ENCODE results near the gene HCN1. TPM values are rescaled to one million over a fixed set of nuclear protein-coding genes. Genes with fewer than 3 reads are reported as not detected.
"Not testable (repeated sequence)": the region's sequence is repeated elsewhere in the genome, so short reads cannot be mapped to it uniquely, and the experiment has no call there.

Gene HCN1
- total and polyA plus RNA-seq, 5 experiments from 2014 or later, result not detected

- H3K36me3 Mint-ChIP-seq, result no peaks in the 10 kb centered on the region
- H3K27me3 Mint-ChIP-seq, result no peaks in the 10 kb centered on the region
- POLR2A ChIA-PET, result no interaction called here
- peaks cover 0 to 42% (median 10%) of the 10 kb centered on the region in 9 donors for H3K9me3 Mint-ChIP-seq
- H3K4me1 Mint-ChIP-seq, result no peaks in the 10 kb centered on the region
- DNase-seq (no peak), ATAC-seq (no peak)
- H3K4me3 Mint-ChIP-seq, result no peak overlapping the region
- H3K27ac Mint-ChIP-seq, result no peak overlapping the region
These were observed 94.8 kb downstream of the HCN1 start for GRCh38 chr5:45601424-45601823.

- ATAC-seq, result no peak
- no peak for DNase-seq
- Mint-ChIP-seq H3K4me1 (no peaks in the 10 kb centered on the region), H3K27ac (no peak overlapping the region), H3K36me3 (no peaks in the 10 kb centered on the region), H3K9me3 (peaks cover 0 to 52% (median 15%) of the 10 kb centered on the region in 9 donors), H3K4me3 (no peak overlapping the region), H3K27me3 (no peaks in the 10 kb centered on the region)
- POLR2A ChIA-PET, result no interaction called here
These were observed 99.9 kb downstream of the HCN1 start for GRCh38 chr5:45596320-45596719.

- H3K4me1 Mint-ChIP-seq, H3K36me3 Mint-ChIP-seq, H3K27ac Mint-ChIP-seq, H3K4me3 Mint-ChIP-seq, ATAC-seq, H3K27me3 Mint-ChIP-seq, POLR2A ChIA-PET, DNase-seq: not testable (repeated sequence)
- H3K9me3 Mint-ChIP-seq, result peaks cover 4 to 25% (median 19%) of the 10 kb centered on the region in 9 donors
These were observed 110.2 kb downstream of the HCN1 start for GRCh38 chr5:45586001-45586400.

GRCh38 chr5:45578270-45578669 is 117.9 kb downstream of the HCN1 start:
- Mint-ChIP-seq H3K27me3 (no peaks in the 10 kb centered on the region), H3K4me1 (no peaks in the 10 kb centered on the region), H3K36me3 (peaks cover 0 to 5% (median 0%) of the 10 kb centered on the region in 3 donors), H3K9me3 (peaks cover 3 to 27% (median 12%) of the 10 kb centered on the region in 9 donors), H3K4me3 (no peak overlapping the region), H3K27ac (no peak overlapping the region)
- POLR2A ChIA-PET, result no interaction called here
- ATAC-seq (no peak), DNase-seq (no peak)

GRCh38 chr5:45568813-45569212 is 127.4 kb downstream of the HCN1 start:
- ATAC-seq, result no peak
- no peaks in the 10 kb centered on the region for H3K4me1 Mint-ChIP-seq
- H3K9me3 Mint-ChIP-seq, result peaks cover 8 to 34% (median 15%) of the 10 kb centered on the region in 9 donors

GRCh38 chr5:45542421-45542820 is 153.8 kb downstream of the HCN1 start:
- Mint-ChIP-seq H3K27me3 (no peaks in the 10 kb centered on the region), H3K4me1 (no peaks in the 10 kb centered on the region), H3K9me3 (peaks cover 0 to 25% (median 11%) of the 10 kb centered on the region in 9 donors), H3K27ac (no peak overlapping the region), H3K36me3 (peaks cover 0 to 13% (median 0%) of the 10 kb centered on the region in 3 donors), H3K4me3 (no peak overlapping the region)
- DNase-seq (no peak), ATAC-seq (no peak)
- POLR2A ChIA-PET, result no interaction called here

More at GRCh38 chr5:45568813-45569212, 127.4 kb downstream of the HCN1 start:
- POLR2A ChIA-PET, result no interaction called here
- Mint-ChIP-seq H3K27me3 (no peaks in the 10 kb centered on the region), H3K4me3 (no peak overlapping the region), H3K27ac (no peak overlapping the region), H3K36me3 (peaks cover 0 to 8% (median 0%) of the 10 kb centered on the region in 3 donors)
- no peak for DNase-seq

- Mint-ChIP-seq H3K9me3 (peaks cover 0 to 36% (median 14%) of the 10 kb centered on the region in 9 donors), H3K27ac (no peak overlapping the region), H3K36me3 (peaks cover 0 to 4% (median 0%) of the 10 kb centered on the region in 3 donors), H3K4me3 (no peak overlapping the region), H3K27me3 (no peaks in the 10 kb centered on the region), H3K4me1 (no peaks in the 10 kb centered on the region)
- POLR2A ChIA-PET, result no interaction called here
- no peak for DNase-seq
- no peak for ATAC-seq
These were observed 162.5 kb downstream of the HCN1 start for GRCh38 chr5:45533663-45534062.

GRCh38 chr5:45532826-45533624 is 163.2 kb downstream of the HCN1 start:
- POLR2A ChIA-PET, result no interaction called here
- H3K9me3 Mint-ChIP-seq, result peaks cover 0 to 36% (median 10%) of the 10 kb centered on the region in 9 donors
- peaks cover 0 to 4% (median 0%) of the 10 kb centered on the region in 3 donors for H3K36me3 Mint-ChIP-seq
- no peak for DNase-seq
- H3K4me3 Mint-ChIP-seq, result no peak overlapping the region
- no peaks in the 10 kb centered on the region for H3K27me3 Mint-ChIP-seq
- ATAC-seq, result no peak
- no peaks in the 10 kb centered on the region for H3K4me1 Mint-ChIP-seq
- H3K27ac Mint-ChIP-seq, result no peak overlapping the region

- no peaks in the 10 kb centered on the region for H3K36me3 Mint-ChIP-seq
- no peaks in the 10 kb centered on the region for H3K4me1 Mint-ChIP-seq
- H3K27me3 Mint-ChIP-seq, result no peaks in the 10 kb centered on the region
- H3K4me3 Mint-ChIP-seq, result no peak overlapping the region
- ATAC-seq (no peak), DNase-seq (no peak)
- POLR2A ChIA-PET, result no interaction called here
- H3K27ac Mint-ChIP-seq, result no peak overlapping the region
- peaks cover 0 to 20% (median 3%) of the 10 kb centered on the region in 9 donors for H3K9me3 Mint-ChIP-seq
These were observed 175.1 kb downstream of the HCN1 start for GRCh38 chr5:45521067-45521466.

GRCh38 chr5:45512521-45512920 is 183.7 kb downstream of the HCN1 start:
- H3K9me3 Mint-ChIP-seq, result peaks cover 0 to 18% (median 7%) of the 10 kb centered on the region in 9 donors
- H3K27me3 Mint-ChIP-seq, result no peaks in the 10 kb centered on the region
- DNase-seq (no peak), ATAC-seq (no peak)
- H3K4me1 Mint-ChIP-seq, result no peaks in the 10 kb centered on the region
- H3K27ac Mint-ChIP-seq, result no peak overlapping the region
- POLR2A ChIA-PET, result no interaction called here
- no peaks in the 10 kb centered on the region for H3K36me3 Mint-ChIP-seq
- H3K4me3 Mint-ChIP-seq, result no peak overlapping the region

- no peaks in the 10 kb centered on the region for H3K27me3 Mint-ChIP-seq
- H3K4me1 Mint-ChIP-seq, result no peaks in the 10 kb centered on the region
- no peak overlapping the region for H3K4me3 Mint-ChIP-seq
- no peak for ATAC-seq
- H3K9me3 Mint-ChIP-seq, result peaks cover 0 to 11% (median 6%) of the 10 kb centered on the region in 9 donors
- DNase-seq, result no peak
- POLR2A ChIA-PET, result no interaction called here
- H3K27ac Mint-ChIP-seq, result no peak overlapping the region
- no peaks in the 10 kb centered on the region for H3K36me3 Mint-ChIP-seq
These were observed 186.8 kb downstream of the HCN1 start for GRCh38 chr5:45509371-45509770.

GRCh38 chr5:45508135-45508534 is 188.0 kb downstream of the HCN1 start:
- Mint-ChIP-seq H3K36me3 (peaks cover 0 to 2% (median 0%) of the 10 kb centered on the region in 3 donors), H3K27ac (no peak overlapping the region), H3K9me3 (peaks cover 0 to 11% (median 6%) of the 10 kb centered on the region in 9 donors), H3K27me3 (no peaks in the 10 kb centered on the region), H3K4me1 (no peaks in the 10 kb centered on the region), H3K4me3 (no peak overlapping the region)
- POLR2A ChIA-PET, result no interaction called here
- DNase-seq (no peak), ATAC-seq (no peak)

GRCh38 chr5:45507178-45507577 is 189.0 kb downstream of the HCN1 start:
- no peaks in the 10 kb centered on the region for H3K4me1 Mint-ChIP-seq
- DNase-seq (no peak), ATAC-seq (no peak)
- H3K27ac Mint-ChIP-seq, result no peak overlapping the region
- H3K4me3 Mint-ChIP-seq, result no peak overlapping the region
- H3K9me3 Mint-ChIP-seq, result peaks cover 0 to 12% (median 6%) of the 10 kb centered on the region in 9 donors
- peaks cover 0 to 4% (median 0%) of the 10 kb centered on the region in 3 donors for H3K36me3 Mint-ChIP-seq
- no peaks in the 10 kb centered on the region for H3K27me3 Mint-ChIP-seq
- POLR2A ChIA-PET, result no interaction called here

- POLR2A ChIA-PET, result not testable (repeated sequence)
These were observed 197.2 kb downstream of the HCN1 start for GRCh38 chr5:45499006-45499405.

More at GRCh38 chr5:45499006-45499405, 197.2 kb downstream of the HCN1 start:
- ATAC-seq, H3K27ac Mint-ChIP-seq, DNase-seq, H3K4me3 Mint-ChIP-seq, H3K4me1 Mint-ChIP-seq, H3K27me3 Mint-ChIP-seq, H3K36me3 Mint-ChIP-seq: not testable (repeated sequence)
- H3K9me3 Mint-ChIP-seq, result peaks cover 0 to 24% (median 11%) of the 10 kb centered on the region in 9 donors
